Hepatocyte (in vitro differentiated cells): ENCODE measurements around the gene TEX10. TPM values are rescaled to one million over a fixed set of nuclear protein-coding genes. Genes with fewer than 3 reads are reported as not detected.

Experiments used
- DNase-seq: peaks from one replicate; pipeline ENCODE4 v3.0.0-alpha.2; 2016; ENCODE audit warnings: low spot score
- H2AFZ ChIP-seq: fragments of 200-600 bp; sonication (generic); 2 replicates; pipeline ENCODE4 v1.6.0; 2016; ENCODE audit warnings: antibody characterized with exemption, mild to moderate bottlenecking
- H3K27ac ChIP-seq: fragments of 200-600 bp; sonication (generic); 2 replicates; pipeline ENCODE4 v1.5.1; 2016; ENCODE audit warnings: mild to moderate bottlenecking
- H3K27me3 ChIP-seq: fragments of 200-600 bp; sonication (generic); 2 replicates; pipeline ENCODE4 v1.6.1; 2016
- H3K36me3 ChIP-seq: fragments of 200-600 bp; sonication (generic); replicated peaks from 2 replicates; pipeline ENCODE4 v1.5.1; 2016; ENCODE audit warnings: low read depth; ENCODE audit not compliant: insufficient read depth
- H3K4me1 ChIP-seq: fragments of 200-600 bp; sonication (generic); 2 replicates; pipeline ENCODE4 v1.5.1; 2016; ENCODE audit warnings: mild to moderate bottlenecking, moderate library complexity; ENCODE audit not compliant: insufficient read depth
- H3K4me2 ChIP-seq: fragments of 200-600 bp; sonication (generic); 2 replicates; pipeline ENCODE4 v1.6.0; 2016
- H3K4me3 ChIP-seq: fragments of 200-600 bp; sonication (generic); 2 replicates; pipeline ENCODE4 v1.5.1; 2016; ENCODE audit warnings: mild to moderate bottlenecking
- H3K79me2 ChIP-seq: fragments of 200-600 bp; sonication (generic); 2 replicates; pipeline ENCODE4 v1.6.0; 2017; ENCODE audit warnings: mild to moderate bottlenecking
- H3K9me2 ChIP-seq: fragments of 200-600 bp; sonication (generic); replicated peaks from 2 replicates; pipeline ENCODE4 v1.6.0; 2017; ENCODE audit warnings: mild to moderate bottlenecking; ENCODE audit not compliant: insufficient read depth
- H3K9me3 ChIP-seq: fragments of 200-600 bp; sonication (generic); 2 replicates; pipeline ENCODE4 v1.5.1; 2016; ENCODE audit warnings: low read depth, mild to moderate bottlenecking
- H4K20me1 ChIP-seq: fragments of 200-600 bp; sonication (generic); 2 replicates; pipeline ENCODE4 v1.6.0; 2016; ENCODE audit warnings: mild to moderate bottlenecking; ENCODE audit not compliant: insufficient read depth, poor library complexity, severe bottlenecking
- CTCF ChIP-seq: fragments of 200-600 bp; sonication (generic); IDR thresholded peaks from 2 replicates; pipeline ENCODE4 v1.5.1; 2016; ENCODE audit warnings: antibody characterized with exemption, mild to moderate bottlenecking; ENCODE audit not compliant: poor library complexity
- EZH2 ChIP-seq: fragments of 200-600 bp; sonication (generic); IDR thresholded peaks from 2 replicates; pipeline ENCODE4 v1.6.1; 2016; ENCODE audit warnings: antibody characterized with exemption, mild to moderate bottlenecking, borderline replicate concordance
- EZH2phosphoT487 ChIP-seq: fragments of 200-600 bp; sonication (generic); IDR thresholded peaks from one replicate; pipeline ENCODE4 v1.6.1; 2018; ENCODE audit warnings: antibody characterized with exemption, mild to moderate bottlenecking, low read depth, moderate library complexity; ENCODE audit not compliant: unreplicated experiment, severe bottlenecking
- WGBS: methylation state at CpG from one replicate; pipeline ENCODE4 v1.1.6; 2016; ENCODE audit warnings: low lambda C conversion rate; ENCODE audit errors: missing lambda C conversion rate; 5-methylcytosine and 5-hydroxymethylcytosine counted together
- polyA plus RNA-seq: library from polyadenylated mRNA; unstranded; fragments of >200 nt; fragmentation: Nextera tagmentation; extraction: Ambion mirVana; gene quantifications from 2 replicates; pipeline ENCODE4 v1.2.1, GENCODE V29; 2016
- total RNA-seq: library from RNA; depleted of rRNA; stranded (reverse); fragments of >200 nt; gene quantifications from 2 replicates; pipeline ENCODE4 v1.2.3, GENCODE V29; 2014

Gene TEX10
- total and polyA plus RNA-seq, 2 experiments from 2014 or later: 21.8 to 30.0 TPM

GRCh38 chr9:100324594-100325200, 28.0 kb downstream of the TEX10 start:
- WGBS: 70% methylated on average over 4 of the region's 4 CpGs
- Histone ChIP-seq H3K9me3 (no peaks in the 10 kb centered on the region), H3K4me2 (no peak overlapping the region), H3K36me3 (no peaks in the 10 kb centered on the region), H3K27ac (no peak overlapping the region), H3K4me1 (no peaks in the 10 kb centered on the region), H2AFZ (no peak overlapping the region), H3K27me3 (no peaks in the 10 kb centered on the region), H3K79me2 (peaks cover 6% of the 10 kb centered on the region), H3K4me3 (no peak overlapping the region), H4K20me1 (no peaks in the 10 kb centered on the region), H3K9me2 (no peaks in the 10 kb centered on the region)
- TF ChIP-seq EZH2phosphoT487 (no peak), CTCF (peak; percentile 61)
- peak; percentile 55 for DNase-seq

GRCh38 chr9:100322954-100323536, 29.7 kb downstream of the TEX10 start:
- H3K36me3 ChIP-seq: no peaks in the 10 kb centered on the region
- no peak overlapping the region for H3K4me2 ChIP-seq
- WGBS: 80% methylated on average over 3 of the region's 3 CpGs
- DNase-seq: peak; percentile 53
- H4K20me1 ChIP-seq: no peaks in the 10 kb centered on the region
- no peak overlapping the region for H2AFZ ChIP-seq
- H3K4me3 ChIP-seq: no peak overlapping the region
- H3K79me2 ChIP-seq: peaks cover 2% of the 10 kb centered on the region
- no peak overlapping the region for H3K27ac ChIP-seq
- no peaks in the 10 kb centered on the region for H3K27me3 ChIP-seq
- no peaks in the 10 kb centered on the region for H3K9me2 ChIP-seq
- H3K4me1 ChIP-seq: no peaks in the 10 kb centered on the region
- no peak for TF ChIP-seq EZH2
- TF ChIP-seq CTCF: peak; percentile 71
- H3K9me3 ChIP-seq: no peaks in the 10 kb centered on the region

GRCh38 chr9:100317706-100318105, 35.0 kb downstream of the TEX10 start:
- H4K20me1 ChIP-seq: no peaks in the 10 kb centered on the region
- no peaks in the 10 kb centered on the region for H3K9me2 ChIP-seq
- no peak overlapping the region for H2AFZ ChIP-seq
- DNase-seq: no peak
- no peak overlapping the region for H3K4me3 ChIP-seq
- H3K36me3 ChIP-seq: peaks cover 7% of the 10 kb centered on the region
- H3K79me2 ChIP-seq: peaks cover 17% of the 10 kb centered on the region
- no peaks in the 10 kb centered on the region for H3K27me3 ChIP-seq
- WGBS: 91% methylated on average over 1 of the region's 1 CpG
- H3K4me1 ChIP-seq: no peaks in the 10 kb centered on the region
- H3K9me3 ChIP-seq: peaks cover 6% of the 10 kb centered on the region
- H3K4me2 ChIP-seq: no peak overlapping the region
- no peak for TF ChIP-seq EZH2phosphoT487
- no peak for TF ChIP-seq EZH2
- TF ChIP-seq CTCF: no peak
- H3K27ac ChIP-seq: no peak overlapping the region
